HG03066 (cell line): ENCODE data around the gene SYNJ2.

Source experiments
- ATAC-seq: cut with Tn5 transposase; IDR thresholded peaks from one replicate; pipeline ENCODE4 v1.9.1; 2021; ENCODE audit warnings: low read depth; ENCODE audit not compliant: unreplicated experiment

Gene SYNJ2

GRCh38 chr6:158050955-158051354, 69.3 kb downstream of the SYNJ2 start:
- ATAC-seq: no peak

- ATAC-seq: no peak
Observed at GRCh38 chr6:158051968-158052367, 70.3 kb downstream of the SYNJ2 start.

- ATAC-seq: no peak
Observed at GRCh38 chr6:158053377-158054313, 72.0 kb downstream of the SYNJ2 start.

- no peak for ATAC-seq
Observed at GRCh38 chr6:158056355-158056754, 74.7 kb downstream of the SYNJ2 start.

GRCh38 chr6:158056804-158057203, 75.1 kb downstream of the SYNJ2 start:
- no peak for ATAC-seq

GRCh38 chr6:158057213-158057987, 75.7 kb downstream of the SYNJ2 start:
- no peak for ATAC-seq

- ATAC-seq: no peak
Observed at GRCh38 chr6:158058171-158058651, 76.5 kb downstream of the SYNJ2 start.

- ATAC-seq: no peak
Observed at GRCh38 chr6:158059108-158059507, 77.4 kb downstream of the SYNJ2 start.

GRCh38 chr6:158060455-158061360, 79.0 kb downstream of the SYNJ2 start:
- no peak for ATAC-seq

GRCh38 chr6:158061361-158061708, 79.7 kb downstream of the SYNJ2 start:
- ATAC-seq: no peak

- no peak for ATAC-seq
Observed at GRCh38 chr6:158061709-158062461, 80.2 kb downstream of the SYNJ2 start.

GRCh38 chr6:158063736-158064135, 82.1 kb downstream of the SYNJ2 start:
- ATAC-seq: no peak

GRCh38 chr6:158064725-158065251, 83.1 kb downstream of the SYNJ2 start:
- no peak for ATAC-seq

- ATAC-seq: no peak
Observed at GRCh38 chr6:158066136-158066781, 84.6 kb downstream of the SYNJ2 start.

GRCh38 chr6:158067436-158068015, 85.9 kb downstream of the SYNJ2 start:
- ATAC-seq: no peak

GRCh38 chr6:158068156-158068892, 86.7 kb downstream of the SYNJ2 start:
- ATAC-seq: no peak

GRCh38 chr6:158068893-158069799, 87.5 kb downstream of the SYNJ2 start:
- ATAC-seq: no peak
